Liver (tissue), 9 donors: ENCODE data around the gene KRTAP12-4. TPM values are rescaled to one million over a fixed set of nuclear protein-coding genes. Genes with fewer than 3 reads are reported as not detected.

Source experiments
- DNase-seq: peaks from one replicate; pipeline ENCODE4 v3.0.0-alpha.2; 2017; ENCODE audit warnings: low spot score
- H3K27ac ChIP-seq, 2 donors: one replicate each; pipeline ENCODE4 v1.7.0; 2013; ENCODE audit warnings: inconsistent platforms in 2 of 2, low read length in 2 of 2, control low read depth in 1 of 2, low read depth in 1 of 2, mild to moderate bottlenecking in 1 of 2
- H3K27me3 ChIP-seq, 4 donors: one replicate each; pipeline versions ENCODE4 v1.6.1 to v1.7.0; 2013; ENCODE audit warnings: low read length in 3 of 4, inconsistent platforms in 1 of 4, mild to moderate bottlenecking in 1 of 4, moderate library complexity in 1 of 4; ENCODE audit not compliant: control insufficient read depth in 4 of 4, insufficient read depth in 4 of 4
- H3K36me3 ChIP-seq, 4 donors: one replicate each; pipeline versions ENCODE4 v1.6.1 to v1.7.0; 2013; ENCODE audit warnings: low read length in 3 of 4, mild to moderate bottlenecking in 3 of 4, low read depth in 1 of 4, moderate library complexity in 1 of 4; ENCODE audit not compliant: control insufficient read depth in 4 of 4, insufficient read depth in 3 of 4
- H3K4me1 ChIP-seq, 4 donors: one replicate each; pipeline versions ENCODE4 v1.6.1 to v1.7.0; 2013; ENCODE audit warnings: low read length in 3 of 4, mild to moderate bottlenecking in 3 of 4, moderate library complexity in 1 of 4; ENCODE audit not compliant: control insufficient read depth in 4 of 4, insufficient read depth in 4 of 4
- H3K4me3 ChIP-seq, 3 donors: one replicate each; pipeline versions ENCODE4 v1.6.1 to v1.7.0; 2013; ENCODE audit warnings: low read length in 3 of 3, control low read depth in 1 of 3, low read depth in 1 of 3, mild to moderate bottlenecking in 1 of 3
- H3K9ac ChIP-seq, 2 donors: one replicate each; pipeline ENCODE4 v1.7.0; 2013; ENCODE audit warnings: low read length in 2 of 2, mild to moderate bottlenecking in 2 of 2, moderate library complexity in 2 of 2, control low read depth in 1 of 2, low read depth in 1 of 2
- H3K9me3 ChIP-seq, 4 donors: one replicate each; pipeline versions ENCODE4 v1.6.1 to v1.7.0; 2013; ENCODE audit warnings: low read length in 3 of 4; ENCODE audit not compliant: control insufficient read depth in 4 of 4
- EGR1 ChIP-seq, 2 donors: IDR thresholded peaks; 2 replicates each; pipeline ENCODE4 v1.6.1; 2016 to 2018; ENCODE audit warnings: antibody characterized with exemption in 2 of 2, low read depth in 2 of 2
- FOXA1 ChIP-seq: IDR thresholded peaks from 2 replicates; pipeline ENCODE4 v1.6.1; 2016; ENCODE audit warnings: antibody characterized with exemption
- FOXA2 ChIP-seq: IDR thresholded peaks from 2 replicates; pipeline ENCODE4 v1.6.1; 2016; ENCODE audit warnings: antibody characterized with exemption
- HNF4G ChIP-seq: IDR thresholded peaks from 2 replicates; pipeline ENCODE4 v1.6.1; 2016; ENCODE audit warnings: antibody characterized with exemption
- NR2F2 ChIP-seq: IDR thresholded peaks from 2 replicates; pipeline ENCODE4 v1.6.1; 2016; ENCODE audit warnings: antibody characterized with exemption
- RAD21 ChIP-seq, 2 donors: IDR thresholded peaks; 2 replicates each; pipeline ENCODE4 v1.6.1; 2016; ENCODE audit warnings: antibody characterized with exemption in 2 of 2, mild to moderate bottlenecking in 2 of 2
- RXRA ChIP-seq, 2 donors: IDR thresholded peaks; 2 replicates each; pipeline ENCODE4 v1.6.1; 2017 to 2018; ENCODE audit warnings: antibody characterized with exemption in 2 of 2, mild to moderate bottlenecking in 1 of 2
- SP1 ChIP-seq: IDR thresholded peaks from 2 replicates; pipeline ENCODE4 v1.6.1; 2018; ENCODE audit warnings: antibody characterized with exemption, mild to moderate bottlenecking
- TAF1 ChIP-seq: conservative IDR thresholded peaks from 2 replicates; pipeline ENCODE4 v1.6.1; 2016; ENCODE audit warnings: antibody characterized with exemption, mild to moderate bottlenecking
- YY1 ChIP-seq: IDR thresholded peaks from 2 replicates; pipeline ENCODE4 v1.6.1; 2016; ENCODE audit warnings: antibody characterized with exemption, mild to moderate bottlenecking
- WGBS: extraction: QIAGEN DNeasy Blood & Tissue Kit; methylation state at CpG from one replicate; pipeline ENCODE4 v1.1.7; 2013; 5-methylcytosine and 5-hydroxymethylcytosine counted together
- polyA plus RNA-seq, 2 donors: library from polyadenylated mRNA; stranded (reverse) in 1 of 2; unstranded in 1 of 2; fragments of 200-250 nt in 1 of 2; fragments of >200 nt in 1 of 2; fragmentation: Nextera tagmentation in 1 of 2; extraction: Ambion mirVana in 1 of 2; gene quantifications; one replicate each; pipeline versions ENCODE4 v1.2.1 to v1.2.3, GENCODE V29; 2013 to 2015
- total RNA-seq, 2 donors: library from RNA; depleted of rRNA; stranded (reverse); fragments of >200 nt; gene quantifications; one replicate each; pipeline ENCODE4 v1.2.3, GENCODE V29; 2014
- TF ChIP-seq, protein P1 (sequence below): fragments of 150-350 bp; IDR thresholded peaks from 2 replicates; pipeline ENCODE4 v1.5.1; 2017; ENCODE audit warnings: improper control_type of control experiment, low read depth, low read length; ENCODE audit not compliant: missing input control
- TF ChIP-seq, protein P2 (sequence below): IDR thresholded peaks from 2 replicates; pipeline ENCODE4 v1.6.1; 2016; ENCODE audit warnings: antibody characterized with exemption
- TF ChIP-seq, protein P3 (sequence below): IDR thresholded peaks from 2 replicates; pipeline ENCODE4 v1.6.1; 2016; ENCODE audit warnings: antibody characterized with exemption, mild to moderate bottlenecking
- donor health status: healthy.
- donor health status: healthy.
- donor health status: healthy.
- donor health status: healthy.
- donor health status: healthy.

The KRTAP12-4 gene
- total and polyA plus RNA-seq, 4 donors: not detected

DNA sequence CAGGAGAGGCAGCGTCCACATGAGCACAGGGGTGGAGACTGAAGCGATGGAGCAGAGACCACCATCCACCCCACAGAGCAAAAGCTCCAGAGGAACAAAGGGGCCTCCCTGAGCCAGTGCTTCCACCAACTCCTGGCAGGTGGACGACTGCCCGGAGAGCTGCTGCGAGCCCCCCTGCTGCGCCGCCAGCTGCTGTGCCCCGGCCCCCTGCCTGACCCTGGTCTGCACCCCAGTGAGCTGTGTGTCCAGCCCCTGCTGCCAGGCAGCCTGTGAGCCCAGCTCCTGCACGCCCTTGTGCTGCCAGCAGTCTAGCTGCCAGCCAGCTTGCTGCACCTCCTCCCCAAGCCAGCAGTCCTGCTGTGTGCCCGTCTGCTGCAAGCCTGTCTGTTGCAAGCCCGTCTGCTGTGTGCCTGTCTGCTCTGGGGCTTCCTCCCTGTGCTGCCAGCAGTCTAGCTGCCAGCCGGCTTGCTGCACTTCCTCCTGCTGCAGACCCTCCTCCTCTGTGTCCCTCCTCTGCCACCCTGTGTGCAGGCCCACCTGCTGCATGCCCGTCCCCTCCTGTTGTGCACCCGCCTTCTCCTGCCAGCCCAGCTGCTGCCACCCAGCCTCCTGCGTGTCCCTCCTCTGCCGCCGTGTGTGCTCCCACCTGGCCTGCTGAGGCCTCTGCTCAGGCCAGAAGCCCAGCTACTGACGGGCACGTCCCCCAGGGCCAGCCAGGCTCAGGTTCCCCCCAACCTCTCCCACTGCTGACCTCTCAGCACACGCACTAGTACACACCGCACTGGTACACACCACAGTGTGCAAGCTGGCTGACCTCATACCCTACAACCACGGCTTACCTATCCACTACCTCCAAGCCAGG is 47.9 kb upstream of the KRTAP12-4 start:
- WGBS: 69% methylated on average over 22 of the region's 22 CpGs
- Histone ChIP-seq H3K4me1 (peaks cover 0 to 2% (median 0%) of the 10 kb centered on the region in 4 donors), H3K9me3 (no peaks in the 10 kb centered on the region), H3K36me3 (no peaks in the 10 kb centered on the region), H3K27me3 (peaks cover 3 to 21% (median 8%) of the 10 kb centered on the region in 4 donors), H3K4me3 (no peak overlapping the region), H3K27ac (no peak overlapping the region), H3K9ac (no peak overlapping the region)
- no peak for TF ChIP-seq EGR1 (IDR thresholded peaks at IDR 0.05; ENCODE audit: low read depth in 2 of 2)
- TF ChIP-seq FOXA1: no peak
- no peak for TF ChIP-seq RXRA (IDR thresholded peaks at IDR 0.05)
- TF ChIP-seq RAD21 (IDR thresholded peaks at IDR 0.05): no peak
- TF ChIP-seq HNF4G: no peak
- no peak for TF ChIP-seq TAF1
- TF ChIP-seq, protein P1, sequence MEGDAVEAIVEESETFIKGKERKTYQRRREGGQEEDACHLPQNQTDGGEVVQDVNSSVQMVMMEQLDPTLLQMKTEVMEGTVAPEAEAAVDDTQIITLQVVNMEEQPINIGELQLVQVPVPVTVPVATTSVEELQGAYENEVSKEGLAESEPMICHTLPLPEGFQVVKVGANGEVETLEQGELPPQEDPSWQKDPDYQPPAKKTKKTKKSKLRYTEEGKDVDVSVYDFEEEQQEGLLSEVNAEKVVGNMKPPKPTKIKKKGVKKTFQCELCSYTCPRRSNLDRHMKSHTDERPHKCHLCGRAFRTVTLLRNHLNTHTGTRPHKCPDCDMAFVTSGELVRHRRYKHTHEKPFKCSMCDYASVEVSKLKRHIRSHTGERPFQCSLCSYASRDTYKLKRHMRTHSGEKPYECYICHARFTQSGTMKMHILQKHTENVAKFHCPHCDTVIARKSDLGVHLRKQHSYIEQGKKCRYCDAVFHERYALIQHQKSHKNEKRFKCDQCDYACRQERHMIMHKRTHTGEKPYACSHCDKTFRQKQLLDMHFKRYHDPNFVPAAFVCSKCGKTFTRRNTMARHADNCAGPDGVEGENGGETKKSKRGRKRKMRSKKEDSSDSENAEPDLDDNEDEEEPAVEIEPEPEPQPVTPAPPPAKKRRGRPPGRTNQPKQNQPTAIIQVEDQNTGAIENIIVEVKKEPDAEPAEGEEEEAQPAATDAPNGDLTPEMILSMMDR: no peak
- no peak for TF ChIP-seq YY1
- TF ChIP-seq, protein P2, sequence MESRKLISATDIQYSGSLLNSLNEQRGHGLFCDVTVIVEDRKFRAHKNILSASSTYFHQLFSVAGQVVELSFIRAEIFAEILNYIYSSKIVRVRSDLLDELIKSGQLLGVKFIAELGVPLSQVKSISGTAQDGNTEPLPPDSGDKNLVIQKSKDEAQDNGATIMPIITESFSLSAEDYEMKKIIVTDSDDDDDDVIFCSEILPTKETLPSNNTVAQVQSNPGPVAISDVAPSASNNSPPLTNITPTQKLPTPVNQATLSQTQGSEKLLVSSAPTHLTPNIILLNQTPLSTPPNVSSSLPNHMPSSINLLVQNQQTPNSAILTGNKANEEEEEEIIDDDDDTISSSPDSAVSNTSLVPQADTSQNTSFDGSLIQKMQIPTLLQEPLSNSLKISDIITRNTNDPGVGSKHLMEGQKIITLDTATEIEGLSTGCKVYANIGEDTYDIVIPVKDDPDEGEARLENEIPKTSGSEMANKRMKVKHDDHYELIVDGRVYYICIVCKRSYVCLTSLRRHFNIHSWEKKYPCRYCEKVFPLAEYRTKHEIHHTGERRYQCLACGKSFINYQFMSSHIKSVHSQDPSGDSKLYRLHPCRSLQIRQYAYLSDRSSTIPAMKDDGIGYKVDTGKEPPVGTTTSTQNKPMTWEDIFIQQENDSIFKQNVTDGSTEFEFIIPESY: no peak
- TF ChIP-seq NR2F2: no peak
- TF ChIP-seq, protein P3, sequence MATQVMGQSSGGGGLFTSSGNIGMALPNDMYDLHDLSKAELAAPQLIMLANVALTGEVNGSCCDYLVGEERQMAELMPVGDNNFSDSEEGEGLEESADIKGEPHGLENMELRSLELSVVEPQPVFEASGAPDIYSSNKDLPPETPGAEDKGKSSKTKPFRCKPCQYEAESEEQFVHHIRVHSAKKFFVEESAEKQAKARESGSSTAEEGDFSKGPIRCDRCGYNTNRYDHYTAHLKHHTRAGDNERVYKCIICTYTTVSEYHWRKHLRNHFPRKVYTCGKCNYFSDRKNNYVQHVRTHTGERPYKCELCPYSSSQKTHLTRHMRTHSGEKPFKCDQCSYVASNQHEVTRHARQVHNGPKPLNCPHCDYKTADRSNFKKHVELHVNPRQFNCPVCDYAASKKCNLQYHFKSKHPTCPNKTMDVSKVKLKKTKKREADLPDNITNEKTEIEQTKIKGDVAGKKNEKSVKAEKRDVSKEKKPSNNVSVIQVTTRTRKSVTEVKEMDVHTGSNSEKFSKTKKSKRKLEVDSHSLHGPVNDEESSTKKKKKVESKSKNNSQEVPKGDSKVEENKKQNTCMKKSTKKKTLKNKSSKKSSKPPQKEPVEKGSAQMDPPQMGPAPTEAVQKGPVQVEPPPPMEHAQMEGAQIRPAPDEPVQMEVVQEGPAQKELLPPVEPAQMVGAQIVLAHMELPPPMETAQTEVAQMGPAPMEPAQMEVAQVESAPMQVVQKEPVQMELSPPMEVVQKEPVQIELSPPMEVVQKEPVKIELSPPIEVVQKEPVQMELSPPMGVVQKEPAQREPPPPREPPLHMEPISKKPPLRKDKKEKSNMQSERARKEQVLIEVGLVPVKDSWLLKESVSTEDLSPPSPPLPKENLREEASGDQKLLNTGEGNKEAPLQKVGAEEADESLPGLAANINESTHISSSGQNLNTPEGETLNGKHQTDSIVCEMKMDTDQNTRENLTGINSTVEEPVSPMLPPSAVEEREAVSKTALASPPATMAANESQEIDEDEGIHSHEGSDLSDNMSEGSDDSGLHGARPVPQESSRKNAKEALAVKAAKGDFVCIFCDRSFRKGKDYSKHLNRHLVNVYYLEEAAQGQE: no peak
- no peak for TF ChIP-seq FOXA2
- TF ChIP-seq SP1: no peak
- DNase-seq: peak; percentile 24

DNA sequence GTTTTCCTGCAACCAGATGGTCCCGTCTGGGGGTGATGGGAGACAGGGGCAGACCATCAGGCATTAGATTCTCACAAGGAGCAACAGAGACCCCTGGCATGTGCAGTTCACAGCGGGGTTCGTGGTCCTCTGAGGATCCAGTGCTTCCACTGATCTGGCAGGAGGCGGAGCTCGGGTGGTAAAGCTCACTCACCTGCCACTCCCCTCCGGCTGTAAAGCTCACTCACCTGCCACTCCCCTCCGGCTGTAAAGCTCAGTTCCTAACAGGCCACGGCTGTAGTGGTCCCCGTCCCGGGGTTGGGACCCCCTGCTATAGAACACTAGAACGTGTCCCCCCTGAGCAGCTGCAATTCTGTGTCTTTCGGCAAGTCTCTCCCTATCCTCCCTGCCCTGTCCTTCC is 47.1 kb upstream of the KRTAP12-4 start:
- peaks cover 0 to 2% (median 0%) of the 10 kb centered on the region in 4 donors for H3K4me1 ChIP-seq
- peaks cover 3 to 14% (median 10%) of the 10 kb centered on the region in 4 donors for H3K27me3 ChIP-seq
- no peaks in the 10 kb centered on the region for H3K9me3 ChIP-seq
- peak; percentile 24 for DNase-seq
- WGBS: 44% methylated on average over 12 of the region's 12 CpGs
- no peaks in the 10 kb centered on the region for H3K36me3 ChIP-seq
- no peak overlapping the region for H3K9ac ChIP-seq
- H3K4me3 ChIP-seq: no peak overlapping the region
- no peak overlapping the region for H3K27ac ChIP-seq
- TF ChIP-seq, protein P3: no peak
- no peak for TF ChIP-seq HNF4G
- no peak for TF ChIP-seq EGR1 (IDR thresholded peaks at IDR 0.05; ENCODE audit: low read depth in 2 of 2)
- TF ChIP-seq, protein P1: no peak
